OCI-LY3 (cell line): Measurements from ENCODE around the gene KRT4.

Experiments
- EZH2phosphoT487 ChIP-seq: fragments of 200-600 bp; shearing (Covaris generic); IDR thresholded peaks from 2 replicates; pipeline ENCODE4 v1.6.1; 2018; ENCODE audit warnings: antibody characterized with exemption, mixed run types, low read depth
- TF ChIP-seq, protein P1 (sequence below): fragments of 200-600, 300-600 bp; sonication (generic); IDR thresholded peaks from 2 replicates; pipeline ENCODE4 v1.5.1; 2014; ENCODE audit warnings: antibody characterized with exemption, low read length, low read depth

DNA sequence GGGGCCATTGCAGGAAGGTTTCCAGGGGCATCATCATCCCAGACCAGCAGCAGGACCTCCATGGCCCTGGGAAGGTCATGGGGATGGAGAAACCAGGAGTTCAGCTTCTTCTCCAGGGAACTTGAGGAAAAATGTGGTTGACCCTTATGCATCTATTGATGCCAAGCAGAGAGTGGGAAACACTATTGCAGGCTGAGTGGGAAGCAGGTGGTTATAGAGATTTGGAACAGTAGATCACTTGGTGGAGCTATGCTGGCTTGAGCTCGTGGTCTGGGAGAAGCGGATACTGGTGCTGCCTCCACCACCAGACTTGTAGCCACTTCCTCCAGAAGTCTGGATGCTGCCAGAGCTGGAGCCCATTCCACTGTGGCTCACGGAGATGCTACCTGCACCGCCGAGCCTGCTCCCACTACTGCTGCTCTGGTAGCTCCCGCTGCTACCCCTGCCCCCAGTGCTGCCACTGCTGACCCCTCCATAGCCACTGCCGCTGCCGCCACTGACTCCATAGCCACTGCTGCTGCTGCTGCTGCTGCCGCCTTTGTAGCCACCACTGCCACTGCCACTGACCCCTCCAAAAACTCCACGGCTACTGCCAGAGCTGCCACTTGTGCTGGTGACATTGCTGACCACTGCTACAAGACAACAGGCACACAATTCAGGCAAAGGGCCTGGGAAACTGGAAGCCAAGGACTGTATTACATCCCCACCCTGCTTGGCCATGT lies 45.3 kb downstream of the KRT4 start:
- TF ChIP-seq, protein P1, sequence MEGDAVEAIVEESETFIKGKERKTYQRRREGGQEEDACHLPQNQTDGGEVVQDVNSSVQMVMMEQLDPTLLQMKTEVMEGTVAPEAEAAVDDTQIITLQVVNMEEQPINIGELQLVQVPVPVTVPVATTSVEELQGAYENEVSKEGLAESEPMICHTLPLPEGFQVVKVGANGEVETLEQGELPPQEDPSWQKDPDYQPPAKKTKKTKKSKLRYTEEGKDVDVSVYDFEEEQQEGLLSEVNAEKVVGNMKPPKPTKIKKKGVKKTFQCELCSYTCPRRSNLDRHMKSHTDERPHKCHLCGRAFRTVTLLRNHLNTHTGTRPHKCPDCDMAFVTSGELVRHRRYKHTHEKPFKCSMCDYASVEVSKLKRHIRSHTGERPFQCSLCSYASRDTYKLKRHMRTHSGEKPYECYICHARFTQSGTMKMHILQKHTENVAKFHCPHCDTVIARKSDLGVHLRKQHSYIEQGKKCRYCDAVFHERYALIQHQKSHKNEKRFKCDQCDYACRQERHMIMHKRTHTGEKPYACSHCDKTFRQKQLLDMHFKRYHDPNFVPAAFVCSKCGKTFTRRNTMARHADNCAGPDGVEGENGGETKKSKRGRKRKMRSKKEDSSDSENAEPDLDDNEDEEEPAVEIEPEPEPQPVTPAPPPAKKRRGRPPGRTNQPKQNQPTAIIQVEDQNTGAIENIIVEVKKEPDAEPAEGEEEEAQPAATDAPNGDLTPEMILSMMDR: no peak
- no peak for TF ChIP-seq EZH2phosphoT487
